Measurements from ENCODE around the gene CFAP410. TPM values are rescaled to one million over a fixed set of nuclear protein-coding genes. Genes with fewer than 3 reads are reported as not detected.
A peak's percentile ranks its signal among the peaks of the same experiment; 100 is the strongest.

The CFAP410 gene
- total RNA-seq, 3 donors from 2014 or later, result 22.0 to 33.0 (median 26.6) TPM

GRCh38 chr21:44372616-44373015 lies 33.4 kb upstream of the CFAP410 start:
- intact Hi-C loops (cut with DNase I, micrococcal nuclease), result no loop called here
- Histone ChIP-seq H3K4me3 (no peak overlapping the region), H3K9me3 (no peaks in the 10 kb centered on the region), H3K36me3 (ENCODE audit: low read depth) (no peaks in the 10 kb centered on the region), H3K4me1 (ENCODE audit: low read depth) (peaks cover 2% of the 10 kb centered on the region)
- DNase-seq (no peak), ATAC-seq (no peak)
- no peak for TF ChIP-seq CTCF (IDR thresholded peaks at IDR 0.05)

GRCh38 chr21:44371596-44371995 lies 32.4 kb upstream of the CFAP410 start:
- Histone ChIP-seq H3K36me3 (ENCODE audit: low read depth) (no peaks in the 10 kb centered on the region), H3K9me3 (no peaks in the 10 kb centered on the region), H3K4me1 (ENCODE audit: low read depth) (peaks cover 2% of the 10 kb centered on the region), H3K4me3 (no peak overlapping the region)
- intact Hi-C loops (cut with DNase I, micrococcal nuclease), result no loop called here
- no peak for TF ChIP-seq CTCF (IDR thresholded peaks at IDR 0.05)
- ATAC-seq (no peak), DNase-seq (no peak)

GRCh38 chr21:44370786-44371410 lies 31.7 kb upstream of the CFAP410 start:
- H3K36me3 ChIP-seq (ENCODE audit: low read depth), result no peaks in the 10 kb centered on the region
- no peak for TF ChIP-seq CTCF (IDR thresholded peaks at IDR 0.05)
- H3K4me3 ChIP-seq, result no peak overlapping the region
- intact Hi-C loops (cut with DNase I, micrococcal nuclease), result no loop called here
- no peak for ATAC-seq
- DNase-seq, result no peak
- no peaks in the 10 kb centered on the region for H3K9me3 ChIP-seq
- peaks cover 2% of the 10 kb centered on the region for H3K4me1 ChIP-seq (ENCODE audit: low read depth)

GRCh38 chr21:44370027-44370735 lies 31.0 kb upstream of the CFAP410 start:
- H3K4me3 ChIP-seq, result no peak overlapping the region
- no peak for TF ChIP-seq CTCF (IDR thresholded peaks at IDR 0.05)
- peak; percentile 51 for ATAC-seq

GRCh38 chr21:44368711-44369446 lies 29.7 kb upstream of the CFAP410 start:
- intact Hi-C loops (cut with DNase I, micrococcal nuclease), result no loop called here
- Histone ChIP-seq H3K4me1 (ENCODE audit: low read depth) (no peaks in the 10 kb centered on the region), H3K9me3 (no peaks in the 10 kb centered on the region), H3K4me3 (no peak overlapping the region), H3K36me3 (ENCODE audit: low read depth) (no peaks in the 10 kb centered on the region)
- TF ChIP-seq CTCF (IDR thresholded peaks at IDR 0.05), result no peak
- ATAC-seq (peak; percentile 25), DNase-seq (peak in 1 of 3 donors; percentile 23)

More at GRCh38 chr21:44370027-44370735, 31.0 kb upstream of the CFAP410 start:
- intact Hi-C loops (cut with DNase I, micrococcal nuclease), result no loop called here
- Histone ChIP-seq H3K36me3 (ENCODE audit: low read depth) (no peaks in the 10 kb centered on the region), H3K4me1 (ENCODE audit: low read depth) (peaks cover 2% of the 10 kb centered on the region), H3K9me3 (no peaks in the 10 kb centered on the region)
- peak in 1 of 3 donors; percentile 43 for DNase-seq

Measured in mucosa of descending colon (tissue), 3 donors.